ENCODE data around the gene ACSF2.

Gene ACSF2

DNA sequence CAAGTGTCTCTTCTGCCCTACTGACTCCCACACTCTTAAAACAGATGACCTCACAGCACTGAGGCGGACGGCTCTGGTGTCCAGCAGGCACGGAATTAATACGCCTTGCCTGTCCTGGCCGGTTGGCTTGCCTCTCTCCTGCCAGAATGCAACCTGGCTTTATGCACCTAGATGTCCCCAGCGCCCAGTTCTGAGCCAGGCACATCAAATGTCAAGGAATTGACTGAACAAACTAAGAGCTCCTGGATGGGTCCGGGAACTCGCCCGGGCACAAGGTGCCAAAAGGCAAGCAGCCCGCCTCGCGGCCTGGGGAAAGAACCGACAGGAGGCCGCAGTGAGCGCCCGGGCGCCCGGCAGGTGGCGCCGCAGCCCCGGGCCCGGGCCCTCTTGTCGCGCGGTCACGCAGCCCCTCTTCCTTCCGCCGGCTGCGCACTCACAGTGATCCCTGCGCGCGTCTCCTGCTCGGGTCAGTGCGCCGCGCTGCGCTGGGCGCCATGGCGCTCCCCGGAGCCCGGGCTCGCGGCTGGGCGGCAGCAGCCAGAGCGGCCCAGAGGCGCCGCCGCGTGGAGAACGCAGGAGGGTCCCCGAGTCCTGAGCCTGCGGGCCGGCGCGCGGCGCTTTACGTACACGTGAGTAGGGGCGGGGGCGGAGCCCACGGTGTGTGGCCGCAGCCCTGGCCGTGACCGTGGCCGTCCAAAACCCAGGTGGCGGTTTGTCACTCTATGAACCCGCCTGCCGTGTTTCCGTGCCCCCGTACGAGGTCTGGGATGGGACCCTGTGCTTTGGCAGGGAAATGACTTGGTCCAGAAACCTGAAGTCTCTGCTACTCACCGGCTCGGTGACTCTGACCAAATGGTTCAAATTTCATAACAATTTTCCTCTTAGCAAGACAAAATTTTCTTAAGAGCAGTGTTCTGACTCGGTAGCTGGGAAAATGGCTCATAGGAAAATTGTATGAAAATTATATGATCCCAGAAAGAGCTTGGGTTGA lies 52.7 kb downstream of the ACSF2 start, which contains the start of gene RSAD1:
Gene RSAD1 (plus strand): TSS at position 470 of the 991 bp plus-strand sequence. CDS start 25 bp downstream, at position 495.
- peak; percentile 97 for DNase-seq

- no peak for DNase-seq
Observed at GRCh38 chr17:50479522-50480141, 53.6 kb downstream of the ACSF2 start.

DNA sequence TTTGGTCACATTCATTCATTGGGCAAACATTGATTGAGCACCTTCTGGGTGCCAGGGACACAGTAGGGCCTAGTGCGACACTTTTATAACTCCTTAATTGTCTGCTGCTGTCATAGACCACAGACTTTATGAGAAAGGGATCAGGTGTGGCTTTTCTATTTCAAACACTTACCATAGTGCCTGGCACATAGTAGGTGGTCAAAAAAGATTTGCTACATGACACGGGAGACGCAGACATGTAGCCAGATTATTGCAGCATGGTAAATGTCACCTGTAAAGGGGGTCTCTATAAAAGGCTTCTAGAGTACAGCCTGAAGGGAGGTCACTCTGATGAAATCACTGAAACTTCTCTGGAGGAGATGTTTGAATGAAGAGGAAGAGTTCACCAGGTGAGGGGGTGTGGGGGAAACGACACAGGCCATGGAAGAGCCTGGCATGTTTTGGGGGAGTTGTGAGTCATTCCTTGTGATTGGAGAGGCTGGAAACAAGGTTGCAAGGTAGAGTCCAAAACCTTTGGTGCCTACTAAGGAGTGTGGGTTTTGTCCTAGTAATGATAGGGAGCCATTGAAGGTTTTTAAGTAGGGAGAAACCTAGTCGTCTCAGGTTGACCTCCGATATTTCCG lies 54.2 kb downstream of the ACSF2 start:
- DNase-seq: no peak

DNA sequence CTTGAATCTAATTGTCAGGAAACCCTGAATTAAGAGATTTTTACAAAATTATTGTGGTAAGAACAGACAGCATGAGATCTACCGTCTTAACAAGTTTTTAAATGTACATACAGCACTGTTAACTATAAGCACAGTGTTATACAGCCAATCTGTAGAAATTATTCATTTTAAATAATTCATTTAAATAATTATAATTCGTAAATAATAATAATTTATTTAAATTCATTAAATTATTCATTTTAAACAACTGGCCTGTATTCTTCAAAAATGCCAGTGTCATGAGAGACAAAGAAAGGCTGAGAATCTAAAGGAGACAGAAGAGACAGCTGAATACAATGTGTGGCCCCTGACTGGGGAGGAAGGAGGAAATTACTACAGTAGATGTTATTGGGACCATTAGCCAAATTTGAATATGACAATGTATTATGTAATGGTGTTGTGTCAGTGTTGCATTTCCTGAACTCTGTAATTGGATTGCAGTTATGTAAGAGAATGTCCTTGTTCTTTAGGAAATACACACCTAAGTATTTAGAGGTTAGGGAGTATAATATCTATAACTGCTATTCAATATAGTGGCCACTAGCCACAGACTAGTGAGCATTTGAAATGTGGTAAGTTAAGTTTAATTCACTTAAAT lies 55.0 kb downstream of the ACSF2 start:
- no peak for DNase-seq

DNA sequence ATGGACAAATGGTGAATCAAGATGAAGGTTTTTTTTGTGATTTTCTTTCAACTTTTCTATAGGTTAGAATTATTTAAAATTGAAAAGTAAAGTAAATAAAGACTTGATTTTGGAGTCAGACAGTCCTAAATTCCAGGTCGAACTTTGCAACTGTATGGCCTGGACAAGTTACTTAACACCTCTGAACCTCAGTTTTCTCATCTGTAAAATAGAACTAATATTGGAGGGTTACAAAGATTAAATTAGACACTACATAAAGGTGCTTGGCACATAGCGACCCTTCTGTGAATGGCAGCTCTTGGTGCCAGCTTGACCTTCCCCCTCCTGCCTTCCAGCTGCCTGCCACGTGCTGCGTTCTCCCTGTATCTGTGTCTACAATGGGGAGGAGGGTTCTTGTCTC lies 55.6 kb downstream of the ACSF2 start:
- no peak for DNase-seq

DNA sequence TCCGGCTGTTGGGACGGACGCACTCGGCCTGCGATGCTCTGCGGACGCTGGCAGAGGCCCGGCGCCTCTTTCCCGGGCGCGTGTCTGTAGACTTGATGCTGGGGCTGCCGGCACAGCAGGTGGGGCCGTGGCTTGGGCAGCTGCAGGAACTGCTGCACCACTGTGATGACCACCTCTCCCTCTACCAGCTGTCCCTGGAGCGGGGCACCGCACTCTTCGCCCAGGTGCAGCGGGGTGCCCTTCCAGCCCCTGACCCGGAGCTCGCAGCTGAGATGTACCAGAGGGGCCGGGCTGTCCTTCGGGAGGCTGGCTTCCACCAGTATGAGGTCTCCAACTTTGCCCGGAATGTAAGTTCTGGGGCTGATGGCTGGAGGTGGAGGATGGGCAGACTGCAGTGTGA lies 56.1 kb downstream of the ACSF2 start:
- DNase-seq: no peak

- DNase-seq: no peak
Observed at GRCh38 chr17:50482516-50482915, 56.5 kb downstream of the ACSF2 start.

DNA sequence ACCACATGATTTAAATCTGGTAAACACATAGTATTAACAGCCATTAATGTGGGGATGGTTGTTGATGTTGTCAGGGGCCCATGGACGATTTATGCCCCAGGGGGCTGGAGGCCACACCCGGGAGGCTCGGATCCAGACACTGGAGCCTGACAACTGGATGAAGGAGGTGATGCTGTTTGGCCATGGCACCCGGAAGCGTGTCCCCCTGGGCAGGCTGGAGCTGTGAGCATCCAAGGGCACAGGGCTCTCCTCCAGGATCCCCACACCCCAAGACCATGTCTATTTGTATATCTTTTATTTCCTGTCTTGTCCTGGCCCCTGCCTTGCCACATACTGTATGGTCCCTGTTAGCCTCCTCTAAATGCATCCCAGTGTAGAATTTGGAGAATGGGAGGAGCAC lies 57.2 kb downstream of the ACSF2 start:
- DNase-seq: no peak

DNA sequence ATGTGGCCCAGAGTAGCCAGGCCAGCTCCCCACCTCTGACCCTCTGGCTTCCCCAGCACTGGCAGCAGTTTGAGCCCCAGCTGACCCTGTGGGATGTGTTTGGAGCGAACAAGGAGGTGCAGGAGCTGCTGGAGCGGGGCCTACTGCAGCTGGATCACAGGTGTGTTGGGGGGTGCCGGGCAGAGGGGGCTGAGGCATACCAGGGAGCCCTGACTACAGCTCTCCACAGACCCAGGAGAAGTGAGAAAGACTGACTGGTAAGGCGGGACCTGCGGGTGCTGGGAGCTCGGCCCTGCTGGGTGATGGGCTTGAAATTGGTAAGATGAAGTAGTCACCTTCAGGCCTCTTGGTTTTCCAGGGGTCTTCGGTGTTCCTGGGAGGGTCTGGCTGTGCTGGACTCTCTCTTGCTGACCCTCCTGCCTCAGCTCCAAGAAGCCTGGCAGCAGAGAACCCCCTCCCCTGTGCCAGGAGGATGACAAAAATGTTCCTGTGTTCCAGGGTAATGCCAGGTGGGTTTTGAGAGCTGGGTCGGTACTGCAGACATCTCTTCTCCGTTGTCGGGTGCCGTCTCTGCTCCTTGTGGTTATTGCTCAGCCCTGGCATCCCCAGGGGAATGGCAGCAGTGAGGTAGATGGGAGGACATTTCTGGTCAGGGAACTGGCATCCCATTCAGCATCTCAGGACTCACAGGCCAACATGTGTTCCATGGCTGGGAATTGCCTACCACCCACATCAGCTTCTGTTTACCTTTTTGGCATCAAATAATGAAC lies 58.6 kb downstream of the ACSF2 start:
- no peak for DNase-seq

DNA sequence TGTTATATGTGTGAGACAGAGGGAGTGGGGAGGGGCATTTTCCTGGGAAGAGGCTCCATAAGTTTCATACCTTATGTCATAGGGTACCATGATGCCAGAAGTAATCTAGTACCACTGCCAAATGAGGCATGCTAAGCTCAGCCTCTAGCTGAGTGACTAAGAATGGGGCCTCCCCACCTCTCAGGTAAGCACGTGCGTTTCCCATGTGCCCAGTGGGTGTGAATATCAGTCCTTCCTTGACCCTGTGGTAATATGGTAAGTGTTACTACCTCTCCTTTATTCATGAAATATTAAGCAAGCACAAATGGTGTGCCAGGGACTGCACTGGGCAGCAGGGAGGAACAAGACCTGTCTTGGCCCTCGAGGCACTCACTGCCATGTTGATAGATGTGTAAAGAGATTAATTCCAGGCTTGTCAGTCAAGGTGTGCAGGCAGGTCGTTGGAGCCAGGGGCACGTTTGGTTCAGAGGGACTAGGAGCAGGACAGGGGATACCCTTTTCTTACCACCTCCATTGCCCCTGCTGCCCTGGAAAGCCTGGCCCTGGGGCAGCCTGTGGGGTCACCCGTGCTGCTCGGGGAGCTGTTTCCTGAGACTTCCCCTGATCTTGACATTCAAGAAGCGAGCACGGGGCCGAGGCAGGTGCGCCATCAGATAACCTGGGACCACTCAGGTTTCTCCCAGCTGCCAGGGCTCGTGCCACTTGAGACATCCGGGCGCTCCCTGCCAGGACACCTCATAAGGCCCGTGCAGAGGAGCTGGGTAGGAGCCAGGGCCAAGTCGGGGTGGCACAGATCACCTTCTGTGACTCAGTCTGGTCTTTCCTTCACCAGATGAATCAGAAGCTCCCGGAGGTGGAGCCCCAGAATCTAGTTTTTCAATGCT lies 61.4 kb downstream of the ACSF2 start:
- DNase-seq: no peak

- DNase-seq: no peak
Observed at GRCh38 chr17:50488880-50489279, 62.9 kb downstream of the ACSF2 start.

DNA sequence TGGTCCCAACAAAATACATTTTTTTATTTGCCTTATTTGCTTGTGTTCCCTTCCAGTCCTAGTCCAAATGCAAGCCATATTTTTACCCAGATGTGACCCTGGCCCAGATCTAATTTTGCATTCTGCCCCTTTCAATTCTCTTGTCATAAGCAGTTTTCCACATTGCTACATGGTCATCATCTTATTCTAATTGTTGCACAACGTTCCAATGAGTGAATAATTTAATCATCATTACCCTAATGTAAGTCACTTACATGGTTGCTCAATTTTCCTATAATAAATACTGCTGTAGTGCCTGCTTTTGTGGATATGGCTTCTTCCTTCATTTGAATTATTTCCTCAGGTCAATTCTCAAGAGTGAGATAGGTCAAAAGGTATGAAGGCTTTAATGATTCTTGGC lies 65.5 kb downstream of the ACSF2 start:
- DNase-seq: no peak

DNA sequence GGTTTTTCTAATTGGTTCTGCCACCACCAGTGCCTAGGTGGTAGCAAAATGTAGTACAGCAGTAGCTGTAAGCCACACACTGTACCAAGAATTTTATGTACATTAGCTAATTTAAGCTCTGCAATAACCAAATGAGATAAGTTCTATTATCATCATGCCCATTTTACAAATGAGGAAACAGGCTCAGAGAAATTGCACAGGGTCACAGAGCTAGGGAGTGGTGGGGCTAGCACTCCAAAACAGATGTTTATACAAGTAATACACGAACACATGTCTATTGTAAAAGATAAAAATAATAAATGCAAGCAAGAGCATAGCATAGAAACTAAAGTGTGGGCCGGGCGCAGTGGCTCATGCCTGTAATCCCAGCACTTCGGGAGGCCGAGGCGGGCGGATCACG lies 66.2 kb downstream of the ACSF2 start:
- no peak for DNase-seq

- DNase-seq: no peak
Observed at GRCh38 chr17:50493744-50494143, 67.7 kb downstream of the ACSF2 start.

DNA sequence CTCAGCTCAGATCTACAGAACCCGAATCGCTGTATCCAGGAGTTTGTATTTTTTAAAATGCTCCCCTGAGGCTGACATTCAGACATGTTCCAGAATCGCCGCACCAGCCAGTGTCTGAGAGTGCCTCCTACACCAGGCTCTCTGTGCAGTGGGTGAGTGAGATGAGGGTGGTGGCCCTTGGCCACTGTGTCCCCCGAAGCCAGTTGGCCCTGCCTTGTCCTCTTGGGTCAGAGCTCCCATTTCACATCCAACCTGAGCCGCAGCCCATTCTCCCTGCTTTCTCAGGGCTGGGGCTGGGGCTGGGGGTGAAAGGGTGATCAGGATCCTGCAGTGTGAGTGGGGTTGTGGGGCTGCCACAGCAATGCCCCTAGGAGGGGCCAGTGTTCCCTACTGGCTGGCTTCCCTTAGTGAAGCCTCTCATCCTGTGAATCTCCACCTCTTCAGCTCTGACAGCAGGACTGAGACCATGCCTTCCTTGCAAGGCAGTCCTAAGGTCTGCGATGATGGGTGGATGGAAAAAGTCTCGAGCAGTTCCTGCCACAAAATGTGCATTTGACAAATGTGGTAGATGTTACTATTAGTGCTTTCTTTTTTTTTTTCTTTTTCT lies 69.3 kb downstream of the ACSF2 start:
- no peak for DNase-seq

DNA sequence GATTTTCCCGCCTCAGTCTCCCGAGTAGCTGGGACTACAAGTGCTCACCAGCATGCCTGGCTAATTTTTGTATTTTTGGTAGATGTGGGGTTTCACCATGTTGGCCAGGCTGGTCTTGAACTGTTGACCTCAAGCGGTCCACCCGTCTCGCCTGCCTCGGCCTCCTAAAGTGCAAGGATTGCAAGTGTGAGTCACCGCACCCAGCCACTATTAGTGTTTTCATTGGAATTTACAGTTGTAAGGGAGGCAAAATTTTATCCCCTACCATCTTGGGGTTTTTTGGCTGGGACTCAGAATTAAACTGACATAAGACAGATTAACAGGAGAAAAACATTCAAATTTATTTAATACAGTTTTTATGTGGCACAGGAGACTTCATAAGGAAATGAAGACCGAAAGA lies 69.9 kb downstream of the ACSF2 start:
- DNase-seq: no peak

- no peak for DNase-seq
Observed at GRCh38 chr17:50498021-50498874, 72.2 kb downstream of the ACSF2 start.

DNA sequence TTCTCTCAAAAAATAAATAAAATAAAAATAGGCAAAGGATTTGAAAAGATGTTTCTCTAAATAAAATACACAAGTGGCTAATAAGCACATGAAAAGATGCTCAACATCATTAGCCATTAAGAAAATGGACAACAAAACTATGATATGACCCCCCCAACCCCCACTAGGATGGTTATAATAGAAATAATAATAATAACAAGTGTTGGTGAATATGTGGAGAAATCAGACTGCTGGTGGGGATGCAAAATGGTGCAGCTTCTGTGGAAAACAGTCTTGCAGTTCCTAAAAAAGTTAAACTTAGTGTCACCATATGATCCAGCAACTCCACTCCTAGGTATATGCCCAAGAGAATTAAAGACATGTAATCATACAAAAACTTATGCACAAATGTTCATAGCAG lies 73.3 kb downstream of the ACSF2 start:
- DNase-seq: no peak

GRCh38 chr17:50499721-50500120 lies 73.7 kb downstream of the ACSF2 start:
- no peak for DNase-seq

Measured in right kidney (tissue), 1 donor.